Body of pancreas (tissue), 4 donors: ENCODE results near the gene MBD1. TPM values are rescaled to one million over a fixed set of nuclear protein-coding genes. Genes with fewer than 3 reads are reported as not detected.
"Not testable (repeated sequence)": the region's sequence is repeated elsewhere in the genome, so short reads cannot be mapped to it uniquely, and the experiment has no call there.

Source experiments
- ATAC-seq: fragments of 150-250 bp; one replicate; pipeline ENCODE4 v1.9.1; 2016
- DNase-seq, 4 donors: peaks; one replicate each; pipeline ENCODE4 v3.0.0-alpha.2; 2019
- H3K27ac ChIP-seq, 4 donors: fragments of 200-600 bp; sonication (generic); 1 replicate in 3 of 4; 2 replicates in 1 of 4; pipeline versions ENCODE4 v1.5.1 to v1.6.1; 2016 to 2019; ENCODE audit warnings: mild to moderate bottlenecking in 1 of 4, mixed read lengths in 1 of 4, moderate library complexity in 1 of 4
- H3K27me3 ChIP-seq, 2 donors: fragments of 200-600 bp; sonication (generic); one replicate each; pipeline ENCODE4 v1.6.0; 2016; ENCODE audit warnings: mild to moderate bottlenecking in 1 of 2
- H3K36me3 ChIP-seq, 2 donors: fragments of 200-600 bp; sonication (generic); replicated peaks in 1 of 2; 2 replicates each; pipeline ENCODE4 v1.5.1; 2016; ENCODE audit warnings: low read depth in 2 of 2; ENCODE audit not compliant: insufficient read depth in 1 of 2
- H3K4me1 ChIP-seq: fragments of 200-600 bp; sonication (generic); one replicate; pipeline ENCODE4 v1.6.0; 2016
- H3K4me3 ChIP-seq, 2 donors: fragments of 200-600 bp; sonication (generic); 1 replicate in 1 of 2; 2 replicates in 1 of 2; pipeline ENCODE4 v1.5.1; 2016 to 2019
- H3K9me3 ChIP-seq, 3 donors: fragments of 200-600 bp; sonication (generic); 1 replicate in 2 of 3; 2 replicates in 1 of 3; pipeline ENCODE4 v1.5.1; 2016
- CTCF ChIP-seq, 7 experiments: fragments of 450-650 bp in 4 of 7; fragments of 200-600 bp in 3 of 7; sonication (generic) in 3 of 7; IDR thresholded peaks; one replicate each; pipeline ENCODE4 v1.5.1; 2016 to 2019; ENCODE audit warnings: antibody characterized with exemption in 7 of 7
- POLR2A ChIP-seq, 3 donors: fragments of 450-650 bp; IDR thresholded peaks; one replicate each; pipeline ENCODE4 v1.6.1; 2016; ENCODE audit warnings: antibody characterized with exemption in 3 of 3, mild to moderate bottlenecking in 2 of 3
- WGBS, 2 donors: methylation state at CpG; one replicate each; pipeline ENCODE4 v1.1.5; 2017; 5-methylcytosine and 5-hydroxymethylcytosine counted together
- intact Hi-C: fragments of 100-400 bp; cut with DNase I; formaldehyde crosslinking; loops from one replicate; pipeline ENCODE4 v1.15.1; 2023
- total RNA-seq, 2 donors: library from RNA; depleted of rRNA; stranded (reverse); fragments of >200 nt; gene quantifications; one replicate each; pipeline ENCODE4 v1.1.0, GENCODE V29; 2016

MBD1 gene
- total RNA-seq, 2 donors from 2014 or later = 44.6 to 63.3 TPM

GRCh38 chr18:50262977-50263376 lies 18.3 kb downstream of the MBD1 start:
- TF ChIP-seq POLR2A (IDR thresholded peaks at IDR 0.05) (no peak), CTCF (IDR thresholded peaks at IDR 0.05) (no peak)
- ATAC-seq (no peak), DNase-seq (no peak)

GRCh38 chr18:50250935-50251334 lies 30.4 kb downstream of the MBD1 start:
- H3K27me3 ChIP-seq = no peaks in the 10 kb centered on the region
- 83 to 86% methylated on average over 3 of the region's 3 CpGs for WGBS, 2 donors
- no peaks in the 10 kb centered on the region for H3K4me1 ChIP-seq
- H3K27ac ChIP-seq = no peak overlapping the region
- DNase-seq (no peak), ATAC-seq (no peak)
- intact Hi-C loops = no loop called here
- H3K36me3 ChIP-seq = no peaks in the 10 kb centered on the region
- no peak overlapping the region for H3K4me3 ChIP-seq
- no peak for TF ChIP-seq CTCF (IDR thresholded peaks at IDR 0.05)
- no peak for TF ChIP-seq POLR2A (IDR thresholded peaks at IDR 0.05)
- H3K9me3 ChIP-seq = no peaks in the 10 kb centered on the region

More at GRCh38 chr18:50262977-50263376, 18.3 kb downstream of the MBD1 start:
- Histone ChIP-seq H3K9me3 (no peaks in the 10 kb centered on the region), H3K4me3 (no peak overlapping the region), H3K36me3 (no peaks in the 10 kb centered on the region), H3K27ac (no peak overlapping the region), H3K4me1 (peaks cover 12% of the 10 kb centered on the region), H3K27me3 (no peaks in the 10 kb centered on the region)
- intact Hi-C loops = no loop called here

GRCh38 chr18:50249576-50249975 lies 31.7 kb downstream of the MBD1 start:
- no peak for DNase-seq
- H3K27ac ChIP-seq = no peak overlapping the region
- no peaks in the 10 kb centered on the region for H3K9me3 ChIP-seq
- intact Hi-C loops = no loop called here
- TF ChIP-seq CTCF (IDR thresholded peaks at IDR 0.05) (no peak), POLR2A (IDR thresholded peaks at IDR 0.05) (no peak)
- no peaks in the 10 kb centered on the region for H3K36me3 ChIP-seq
- no peak for ATAC-seq
- no peaks in the 10 kb centered on the region for H3K4me1 ChIP-seq
- H3K27me3 ChIP-seq = no peaks in the 10 kb centered on the region
- no peak overlapping the region for H3K4me3 ChIP-seq

- TF ChIP-seq CTCF (IDR thresholded peaks at IDR 0.05) = no peak
- TF ChIP-seq POLR2A (IDR thresholded peaks at IDR 0.05) = no peak
- intact Hi-C loops = no loop called here
- Histone ChIP-seq H3K27ac (no peak overlapping the region), H3K9me3 (no peaks in the 10 kb centered on the region), H3K27me3 (no peaks in the 10 kb centered on the region), H3K36me3 (no peaks in the 10 kb centered on the region), H3K4me3 (no peak overlapping the region), H3K4me1 (no peaks in the 10 kb centered on the region)
- DNase-seq (no peak), ATAC-seq (no peak)
Measured at GRCh38 chr18:50247561-50247960, 33.8 kb downstream of the MBD1 start.

GRCh38 chr18:50241768-50242167 lies 39.6 kb downstream of the MBD1 start:
- H3K27ac ChIP-seq, ATAC-seq, H3K4me3 ChIP-seq, DNase-seq, H3K36me3 ChIP-seq, H3K9me3 ChIP-seq, H3K4me1 ChIP-seq, intact Hi-C loops, H3K27me3 ChIP-seq: not testable (repeated sequence)
- 72 to 73% methylated on average over 8 of the region's 8 CpGs for WGBS, 2 donors
